IMR-90 (cell line): Measurements from ENCODE around the gene RPL19. TPM values are rescaled to one million over a fixed set of nuclear protein-coding genes. Genes with fewer than 3 reads are reported as not detected.

Experiments used
- ATAC-seq: fragments of 200-7000 bp; cut with Tn5 transposase; 2 replicates; pipeline ENCODE4 v1.9.1; 2020; ENCODE audit warnings: low read depth, mild to moderate bottlenecking, moderate library complexity
- BruUV-seq: library from RNA; stranded (reverse); fragments of 400-500 nt; replicated peaks from 2 replicates; lab custom pipeline; 2021; lab: Mats Ljungman, UMichigan
- CTCF ChIA-PET: fragments of 300-600 bp; formaldehyde crosslinking; extraction: SDS; loops from one replicate; lab custom pipeline; 2021; ENCODE audit warnings: antibody characterized with exemption; lab: Yijun Ruan, JAX
- POLR2A ChIA-PET: fragments of 300-600 bp; sonication (Branson Sonifier 250); formaldehyde crosslinking; loops from one replicate; lab custom pipeline; 2022; ENCODE audit warnings: antibody characterized with exemption; ENCODE audit not compliant: unreplicated experiment; lab: Charles Lee
- DNase-seq: peaks from one replicate; pipeline ENCODE4 v3.0.0; 2013
- H2AFZ ChIP-seq: replicated peaks from 2 replicates; pipeline ENCODE3; 2013; ENCODE audit warnings: low read length, mild to moderate bottlenecking; ENCODE audit not compliant: poor library complexity
- H2AK5ac ChIP-seq: 2 replicates; pipeline ENCODE4 v1.6.1; 2013; ENCODE audit warnings: low read depth, low read length, inconsistent platforms
- H2AK9ac ChIP-seq: replicated peaks from 2 replicates; pipeline ENCODE3; 2013; ENCODE audit warnings: mild to moderate bottlenecking, low read depth, low read length, moderate library complexity; ENCODE audit not compliant: poor library complexity
- H2BK120ac ChIP-seq: 2 replicates; pipeline ENCODE4 v1.6.1; 2013; ENCODE audit warnings: low read depth, low read length, inconsistent platforms
- H2BK15ac ChIP-seq: 3 replicates; pipeline ENCODE4 v1.6.1; 2013; ENCODE audit warnings: low read depth, low read length, inconsistent platforms
- H2BK20ac ChIP-seq: 2 replicates; pipeline ENCODE4 v1.6.1; 2013; ENCODE audit warnings: low read depth, mild to moderate bottlenecking, inconsistent platforms, low read length, moderate library complexity
- H2BK5ac ChIP-seq: 2 replicates; pipeline ENCODE4 v1.6.1; 2013; ENCODE audit warnings: mild to moderate bottlenecking, low read depth, low read length, inconsistent platforms; ENCODE audit not compliant: poor library complexity, severe bottlenecking
- H3K14ac ChIP-seq: replicated peaks from 2 replicates; pipeline ENCODE4 v1.6.1; 2013; ENCODE audit warnings: low read depth, low read length, inconsistent platforms
- H3K18ac ChIP-seq: 2 replicates; pipeline ENCODE4 v1.6.1; 2013; ENCODE audit warnings: low read depth, low read length, control low read depth
- H3K23ac ChIP-seq: 2 replicates; pipeline ENCODE4 v1.6.1; 2013; ENCODE audit warnings: low read depth, low read length, inconsistent platforms
- H3K27ac ChIP-seq: 2 replicates; pipeline ENCODE4 v1.5.1; 2013; ENCODE audit warnings: mild to moderate bottlenecking, control low read depth, low read length; ENCODE audit not compliant: insufficient read depth
- H3K27me3 ChIP-seq: 2 replicates; pipeline ENCODE4 v1.6.1; 2013; ENCODE audit warnings: low read length; ENCODE audit not compliant: control insufficient read depth, insufficient read depth
- H3K36me3 ChIP-seq: 2 replicates; pipeline ENCODE4 v1.6.1; 2013; ENCODE audit warnings: low read length, mixed read lengths; ENCODE audit not compliant: control insufficient read depth, insufficient read depth
- H3K4ac ChIP-seq: 2 replicates; pipeline ENCODE4 v1.6.1; 2013; ENCODE audit warnings: low read depth, low read length, inconsistent platforms
- H3K4me1 ChIP-seq: 2 replicates; pipeline ENCODE4 v1.6.1; 2013; ENCODE audit warnings: low read length, mixed read lengths; ENCODE audit not compliant: control insufficient read depth, insufficient read depth
- H3K4me2 ChIP-seq: 2 replicates; pipeline ENCODE4 v1.6.1; 2013; ENCODE audit warnings: low read depth, mild to moderate bottlenecking, control low read depth, low read length, moderate library complexity
- H3K4me3 ChIP-seq: 2 replicates; pipeline ENCODE4 v1.5.1; 2013; ENCODE audit warnings: low read depth, mild to moderate bottlenecking, control low read depth, low read length, moderate library complexity; ENCODE audit not compliant: insufficient read depth
- H3K56ac ChIP-seq: 2 replicates; pipeline ENCODE4 v1.6.1; 2013; ENCODE audit warnings: low read length, inconsistent platforms; ENCODE audit not compliant: insufficient read depth; ENCODE audit errors: extremely low read depth
- H3K79me1 ChIP-seq, 2 experiments: 2 replicates each; pipeline ENCODE4 v1.6.1; 2013; ENCODE audit warnings: low read length in 2 of 2, inconsistent platforms in 1 of 2, low read depth in 1 of 2
- H3K9ac ChIP-seq: 2 replicates; pipeline ENCODE4 v1.6.1; 2013; ENCODE audit warnings: low read depth, low read length, control low read depth
- H3K9me1 ChIP-seq: 2 replicates; pipeline ENCODE4 v1.6.1; 2013; ENCODE audit warnings: low read length, inconsistent platforms; ENCODE audit not compliant: insufficient read depth
- H3K9me3 ChIP-seq: 2 replicates; pipeline ENCODE4 v1.6.1; 2013; ENCODE audit warnings: low read length; ENCODE audit not compliant: control insufficient read depth, insufficient read depth
- H4K20me1 ChIP-seq: 2 replicates; pipeline ENCODE4 v1.6.1; 2013; ENCODE audit warnings: low read length, inconsistent platforms; ENCODE audit not compliant: insufficient read depth
- H4K5ac ChIP-seq: 2 replicates; pipeline ENCODE4 v1.6.1; 2013; ENCODE audit warnings: mild to moderate bottlenecking, low read depth, low read length, control low read depth
- H4K8ac ChIP-seq, 2 experiments: 2 replicates each; pipeline ENCODE4 v1.6.1; 2013; ENCODE audit warnings: low read depth in 2 of 2, low read length in 2 of 2, control low read depth in 1 of 2, inconsistent platforms in 1 of 2
- H4K91ac ChIP-seq: 2 replicates; pipeline ENCODE4 v1.6.1; 2013; ENCODE audit warnings: low read depth, low read length, inconsistent platforms; ENCODE audit not compliant: insufficient read depth
- BHLHE40 ChIP-seq: fragments of 150-350 bp; IDR thresholded peaks from 2 replicates; pipeline ENCODE4 v1.6.1; 2016; ENCODE audit warnings: mild to moderate bottlenecking, low read depth, low read length
- CEBPB ChIP-seq: IDR thresholded peaks from 2 replicates; pipeline ENCODE4 v1.6.1; 2012; ENCODE audit warnings: low read depth, low read length, improper control_type of control experiment
- CHD1 ChIP-seq: IDR thresholded peaks from 2 replicates; pipeline ENCODE4 v1.6.1; 2012; ENCODE audit warnings: low read depth, low read length, improper control_type of control experiment
- CTCF ChIP-seq: conservative IDR thresholded peaks from 2 replicates; pipeline ENCODE4 v1.5.1; 2012; ENCODE audit warnings: mild to moderate bottlenecking, low read depth, low read length, improper control_type of control experiment
- FOS ChIP-seq: fragments of 150-350 bp; IDR thresholded peaks from 2 replicates; pipeline ENCODE4 v1.6.1; 2016; ENCODE audit warnings: low read depth, low read length
- MAFK ChIP-seq: IDR thresholded peaks from 2 replicates; pipeline ENCODE4 v1.6.1; 2012; ENCODE audit warnings: low read depth, low read length, improper control_type of control experiment
- MAZ ChIP-seq: IDR thresholded peaks from 2 replicates; pipeline ENCODE4 v1.6.1; 2012; ENCODE audit warnings: low read depth, mild to moderate bottlenecking, low read length, improper control_type of control experiment, moderate library complexity, borderline replicate concordance
- MXI1 ChIP-seq: IDR thresholded peaks from 2 replicates; pipeline ENCODE4 v1.6.1; 2012; ENCODE audit warnings: low read depth, mild to moderate bottlenecking, low read length, moderate library complexity, borderline replicate concordance
- NFE2L2 ChIP-seq: fragments of 150-350 bp; IDR thresholded peaks from 2 replicates; pipeline ENCODE4 v1.6.1; 2016; ENCODE audit warnings: low read depth, mild to moderate bottlenecking, low read length
- POLR2A ChIP-seq: IDR thresholded peaks from 2 replicates; pipeline ENCODE4 v1.6.1; 2012; ENCODE audit warnings: mild to moderate bottlenecking, low read depth, low read length
- RAD21 ChIP-seq: IDR thresholded peaks from 2 replicates; pipeline ENCODE4 v1.6.1; 2012; ENCODE audit warnings: low read length, improper control_type of control experiment
- RCOR1 ChIP-seq: IDR thresholded peaks from 2 replicates; pipeline ENCODE4 v1.6.1; 2012; ENCODE audit warnings: mild to moderate bottlenecking, low read length, improper control_type of control experiment; ENCODE audit not compliant: insufficient replicate concordance
- RFX5 ChIP-seq: IDR thresholded peaks from 2 replicates; pipeline ENCODE4 v1.8.0; 2012; ENCODE audit warnings: low read depth, mild to moderate bottlenecking, low read length, moderate library complexity
- SMC3 ChIP-seq: fragments of 150-350 bp; IDR thresholded peaks from 2 replicates; pipeline ENCODE4 v1.6.1; 2016; ENCODE audit warnings: low read depth, mild to moderate bottlenecking, antibody characterized with exemption, low read length, moderate library complexity
- USF2 ChIP-seq: fragments of 150-350 bp; IDR thresholded peaks from 2 replicates; pipeline ENCODE4 v1.6.1; 2017; ENCODE audit warnings: mild to moderate bottlenecking, antibody characterized with exemption, low read length, low read depth
- WGBS, 2 experiments: methylation state at CpG; one replicate each; pipeline versions ENCODE4 v1.1.5 to v1.1.7; 2013; ENCODE audit warnings: missing lambda C conversion rate in 2 of 2; ENCODE audit not compliant: insufficient read length in 1 of 2; ENCODE audit errors: extremely low coverage in 2 of 2; 5-methylcytosine and 5-hydroxymethylcytosine counted together
- dilution Hi-C: fragments of 300-500 bp; cut with HindIII; formaldehyde crosslinking; loops from one replicate; pipeline ENCODE4 v1.14.3; 2018; ENCODE audit warnings: low sequenced_read_pairs; ENCODE audit not compliant: unreplicated experiment
- in situ Hi-C: fragments of 300-500 bp; cut with MboI; formaldehyde crosslinking; loops from 3 replicates; pipeline ENCODE4 v1.14.3; 2019; ENCODE audit warnings: low sequenced_read_pairs, inconsistent platforms, mixed read lengths
- intact Hi-C: fragments of 100-400 bp; cut with micrococcal nuclease; formaldehyde crosslinking; loops from 2 replicates; pipeline ENCODE4 v1.10.0; 2022
- polyA plus RNA-seq, 3 experiments: library from polyadenylated mRNA; depleted of rRNA; stranded (reverse); fragments of >200 nt; gene quantifications; 2 replicates each; pipeline ENCODE4 v1.2.3, GENCODE V29; 2012; ENCODE audit warnings: low replicate concordance in 1 of 3
- total RNA-seq: library from RNA; depleted of rRNA; stranded (reverse); fragments of >200 nt; gene quantifications from 2 replicates; pipeline ENCODE4 v1.2.3, GENCODE V29; 2012
- TF ChIP-seq, protein P1 (sequence below): fragments of 150-350 bp; IDR thresholded peaks from 2 replicates; pipeline ENCODE4 v1.6.1; 2016; ENCODE audit warnings: low read depth, mild to moderate bottlenecking, low read length, moderate library complexity, borderline replicate concordance

RPL19 gene
- total and polyA plus RNA-seq, 2 of the 4 experiments (the other 2 are of a cell fraction), result 2,101 to 2,466 TPM

DNA sequence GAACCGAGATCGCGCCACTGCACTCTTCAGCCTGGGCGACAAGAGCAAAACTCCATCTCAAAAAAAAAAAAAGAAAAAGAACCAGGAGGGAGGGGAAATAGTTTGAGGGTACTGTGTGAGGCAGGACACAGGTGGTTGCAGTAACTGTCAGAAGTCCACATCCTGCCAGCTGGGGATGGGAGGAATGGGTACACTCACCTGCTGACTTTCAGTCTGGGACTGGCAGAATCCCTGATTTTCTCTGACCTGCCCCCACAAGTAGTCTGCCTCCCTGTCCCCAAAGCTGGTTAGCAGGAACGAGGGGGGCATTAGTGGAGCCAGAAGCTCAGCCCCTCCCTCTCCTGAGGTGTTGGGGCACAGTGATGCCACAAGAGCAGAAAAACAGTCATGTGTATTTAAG is 27.0 kb upstream of the RPL19 start:
- H3K4me1 ChIP-seq, result no peaks in the 10 kb centered on the region
- WGBS, 2 experiments, result no CpG with 5 or more reads among the region's 5 CpGs
- no peak overlapping the region for H2BK15ac ChIP-seq
- H3K36me3 ChIP-seq, result peaks cover 20% of the 10 kb centered on the region
- H4K91ac ChIP-seq, result no peak overlapping the region
- POLR2A ChIA-PET, result no interaction called here
- no peak overlapping the region for H3K14ac ChIP-seq
- no peak overlapping the region for H3K23ac ChIP-seq
- dilution Hi-C loops (no loop called here), intact Hi-C loops (no loop called here), in situ Hi-C loops (no loop called here)
- no peak overlapping the region for H3K4me2 ChIP-seq
- H4K8ac ChIP-seq, result no peak overlapping the region
- no peak overlapping the region for H2AK9ac ChIP-seq
- H3K27ac ChIP-seq, result no peak overlapping the region
- H2BK20ac ChIP-seq, result no peak overlapping the region
- no peak overlapping the region for H3K9ac ChIP-seq
- TF ChIP-seq MAZ, result no peak
- no peak for TF ChIP-seq CTCF
- no peak for TF ChIP-seq CHD1
- TF ChIP-seq, protein P1, sequence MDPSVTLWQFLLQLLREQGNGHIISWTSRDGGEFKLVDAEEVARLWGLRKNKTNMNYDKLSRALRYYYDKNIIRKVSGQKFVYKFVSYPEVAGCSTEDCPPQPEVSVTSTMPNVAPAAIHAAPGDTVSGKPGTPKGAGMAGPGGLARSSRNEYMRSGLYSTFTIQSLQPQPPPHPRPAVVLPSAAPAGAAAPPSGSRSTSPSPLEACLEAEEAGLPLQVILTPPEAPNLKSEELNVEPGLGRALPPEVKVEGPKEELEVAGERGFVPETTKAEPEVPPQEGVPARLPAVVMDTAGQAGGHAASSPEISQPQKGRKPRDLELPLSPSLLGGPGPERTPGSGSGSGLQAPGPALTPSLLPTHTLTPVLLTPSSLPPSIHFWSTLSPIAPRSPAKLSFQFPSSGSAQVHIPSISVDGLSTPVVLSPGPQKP, result no peak
- no peak for TF ChIP-seq RAD21
- TF ChIP-seq NFE2L2, result no peak
- TF ChIP-seq FOS, result no peak
- no peak for TF ChIP-seq BHLHE40
- TF ChIP-seq SMC3, result no peak
- no peak for TF ChIP-seq USF2
- TF ChIP-seq MXI1, result no peak
- TF ChIP-seq RFX5, result no peak
- TF ChIP-seq RCOR1, result no peak
- no peak for TF ChIP-seq CEBPB
- TF ChIP-seq MAFK, result no peak
- no peak for TF ChIP-seq POLR2A
- H3K9me3 ChIP-seq, result no peaks in the 10 kb centered on the region
- CTCF ChIA-PET, result no interaction called here
- no peak overlapping the region for H3K56ac ChIP-seq
- H2BK120ac ChIP-seq, result no peak overlapping the region
- BruUV-seq, result no TSS peak
- H3K79me1 ChIP-seq, result 0 out of 4 replicates have a peak, but pooled peaks cover 0 to 2% of the 10 kb centered on the region in 2 experiments
- H2BK5ac ChIP-seq, result no peak overlapping the region
- H2AK5ac ChIP-seq, result no peak overlapping the region
- ATAC-seq (no peak), DNase-seq (no peak)
- no peak overlapping the region for H3K4me3 ChIP-seq
- no peaks in the 10 kb centered on the region; the same call in 1 of the 2 replicates for H3K27me3 ChIP-seq
- peaks cover 10% of the 10 kb centered on the region for H4K20me1 ChIP-seq
- peaks cover 10% of the 10 kb centered on the region; the same call in 1 of the 2 replicates for H3K9me1 ChIP-seq
- H4K5ac ChIP-seq, result no peak overlapping the region
- H3K18ac ChIP-seq, result no peak overlapping the region
- no peak overlapping the region for H3K4ac ChIP-seq
- H2AFZ ChIP-seq, result no peak overlapping the region
